Stimulated activated CD4-positive, alpha-beta T cell treated with anti-CD3 and anti-CD28 coated beads, Interleukin-1b, Interleukin-23, amount 100 ng/mL, for 4 hours (primary cell): ENCODE results near the gene SLC49A3.
"Not testable (repeated sequence)": the region's sequence is repeated elsewhere in the genome, so short reads cannot be mapped to it uniquely, and the experiment has no call there.

Source experiments
- DNase-seq, 2 donors: peaks; one replicate each; pipeline ENCODE4 v3.0.0-alpha.2; 2020; ENCODE audit warnings: low read depth in 2 of 2

SLC49A3 gene

DNA sequence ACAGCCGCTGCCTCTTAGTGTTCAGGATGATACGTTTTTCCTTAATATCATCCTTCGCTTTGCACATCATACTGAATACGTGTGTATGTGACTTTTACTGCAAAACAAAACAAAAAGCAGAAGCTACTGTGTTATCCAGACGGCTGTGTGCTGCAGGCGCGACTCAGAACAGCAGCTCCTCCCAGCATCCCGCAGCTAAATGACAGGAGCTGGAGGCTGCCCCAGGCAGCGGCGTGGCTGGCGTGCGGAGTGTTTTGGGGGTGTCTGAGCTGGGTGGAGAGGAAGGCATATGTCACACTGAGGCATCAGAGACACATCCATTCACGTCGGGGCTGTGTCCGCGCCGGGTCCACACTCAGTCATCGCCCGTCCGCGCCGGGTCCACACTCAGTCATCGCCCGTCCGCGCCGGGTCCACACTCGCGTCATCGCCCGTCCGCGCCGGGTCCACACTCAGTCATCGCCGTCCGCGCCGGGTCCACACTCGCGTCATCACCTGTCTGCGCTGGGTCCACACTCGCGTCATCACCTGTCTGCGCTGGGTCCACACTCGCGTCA lies 33.3 kb upstream of the SLC49A3 start:
- no peak for DNase-seq

DNA sequence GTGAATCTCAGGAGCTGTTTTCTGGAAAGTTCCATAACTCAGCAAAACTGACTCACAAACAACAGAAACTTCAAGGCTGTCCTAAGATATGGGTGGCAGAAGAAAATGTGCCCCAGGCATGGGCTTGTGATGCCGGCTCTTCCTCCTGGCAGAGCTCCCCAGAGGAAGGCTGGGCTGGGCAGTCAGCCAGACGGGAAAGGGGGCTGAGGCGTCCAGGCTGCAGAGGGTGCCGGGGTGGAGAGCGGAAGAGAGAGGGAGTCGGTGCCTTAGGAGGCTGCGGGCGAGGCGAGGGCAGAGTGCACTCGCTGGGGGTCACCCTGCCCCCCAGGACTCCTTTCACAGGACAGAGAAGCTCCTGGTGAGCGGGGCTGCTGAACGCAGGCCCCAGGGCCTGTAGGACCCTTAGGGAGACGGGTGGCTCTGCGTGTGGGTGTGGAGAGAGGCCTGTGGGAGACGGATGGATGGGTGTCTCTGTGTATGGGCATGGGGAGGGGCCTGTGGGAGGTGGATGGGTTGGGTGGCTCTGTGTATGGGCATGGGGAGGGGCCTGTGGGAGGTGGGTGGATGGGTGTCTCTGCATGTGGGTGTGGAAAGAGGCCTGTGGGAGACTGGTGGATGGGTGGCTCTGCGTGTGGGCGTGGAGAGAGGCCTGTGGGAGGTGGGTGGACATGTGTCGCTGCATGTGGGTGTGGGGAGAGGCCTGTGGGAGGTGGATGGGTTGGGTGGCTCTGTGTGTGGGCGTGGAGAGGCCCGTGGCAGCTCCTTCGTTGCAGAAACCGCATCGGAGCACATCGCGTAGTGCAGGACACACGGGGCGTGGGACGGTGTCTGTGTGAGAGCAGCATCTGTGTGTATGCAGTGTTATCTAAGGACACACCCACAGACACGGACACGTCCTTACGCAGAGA lies 32.6 kb upstream of the SLC49A3 start:
- no peak for DNase-seq

GRCh38 chr4:720111-720860 lies 31.3 kb upstream of the SLC49A3 start:
- no peak for DNase-seq

DNA sequence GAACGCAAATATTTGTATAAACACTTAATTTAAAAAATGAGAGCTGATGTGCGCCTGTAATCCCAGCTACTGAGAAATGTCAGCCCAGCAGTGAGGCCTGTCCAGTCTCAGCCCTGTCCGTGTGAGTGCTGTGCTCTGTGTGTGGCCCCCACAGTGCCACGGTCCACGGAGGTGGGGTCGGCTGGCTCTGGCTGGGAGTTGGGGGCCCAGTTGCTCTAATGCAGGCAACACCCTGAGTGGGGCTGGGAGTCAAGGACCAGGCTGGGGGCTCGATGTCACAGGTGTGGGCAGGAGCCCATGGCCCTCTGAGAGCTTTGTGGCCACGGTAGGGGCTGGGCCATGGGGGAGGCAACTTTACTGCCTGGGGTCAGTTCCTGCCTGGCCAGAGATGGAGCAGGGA lies 29.5 kb upstream of the SLC49A3 start:
- DNase-seq, result no peak

GRCh38 chr4:717601-718320 lies 28.8 kb upstream of the SLC49A3 start:
- no peak for DNase-seq

GRCh38 chr4:714087-714486 lies 25.1 kb upstream of the SLC49A3 start:
- no peak for DNase-seq

DNA sequence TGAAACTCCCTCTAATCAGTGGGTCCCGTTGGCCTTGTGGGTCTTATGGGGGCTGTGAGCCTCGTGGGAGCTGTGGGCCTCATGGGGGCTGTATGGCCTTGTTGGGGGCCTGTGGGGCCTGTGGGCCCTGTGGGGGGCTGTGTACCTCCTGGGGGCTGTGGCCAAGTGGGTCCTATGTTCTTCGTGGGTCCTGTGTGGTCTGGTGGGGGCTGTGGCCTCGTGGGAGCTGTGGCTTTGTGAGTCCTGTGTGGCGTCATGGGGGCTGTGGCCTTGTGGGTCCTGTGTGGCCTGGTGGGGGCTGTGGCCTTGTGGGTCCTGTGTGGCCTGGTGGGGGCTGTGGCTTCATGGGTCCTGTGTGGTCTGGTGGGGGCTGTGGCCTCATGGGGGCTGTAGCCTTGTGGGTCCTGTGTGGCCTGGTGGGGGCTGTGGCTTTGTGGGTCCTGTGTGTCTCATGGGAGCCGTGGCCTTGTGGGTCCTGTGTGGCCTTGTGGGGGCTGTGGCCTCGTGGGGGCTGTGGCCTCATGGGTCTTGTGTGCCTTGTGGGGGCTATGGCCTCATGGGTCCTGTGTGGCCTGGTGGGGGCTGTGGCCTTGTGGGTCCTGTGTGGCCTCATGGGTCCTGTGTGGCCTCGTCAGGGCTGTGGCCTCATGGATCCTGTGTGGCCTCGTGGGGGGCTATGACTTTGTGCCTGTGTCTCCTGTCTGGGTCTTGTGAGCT lies 24.1 kb upstream of the SLC49A3 start:
- DNase-seq, result no peak

DNA sequence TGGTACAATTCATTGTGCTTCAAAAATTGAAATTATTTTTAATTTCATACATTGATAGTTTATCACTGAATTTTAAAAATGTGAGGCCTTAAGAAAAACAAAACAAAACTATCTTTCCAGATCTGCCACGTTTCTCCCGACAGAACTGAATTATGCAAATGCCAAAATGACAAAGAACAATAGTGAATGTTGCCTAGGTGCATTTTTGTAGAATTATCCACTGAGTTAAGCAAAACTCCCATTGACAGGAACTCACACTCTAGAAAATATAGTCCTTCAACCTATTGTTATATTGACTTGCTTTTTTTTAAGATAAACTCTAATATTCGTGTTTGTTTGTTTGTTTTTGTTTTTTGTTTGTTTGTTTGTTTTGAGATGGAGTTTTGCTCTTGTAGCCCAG lies 23.1 kb upstream of the SLC49A3 start:
- no peak for DNase-seq

DNA sequence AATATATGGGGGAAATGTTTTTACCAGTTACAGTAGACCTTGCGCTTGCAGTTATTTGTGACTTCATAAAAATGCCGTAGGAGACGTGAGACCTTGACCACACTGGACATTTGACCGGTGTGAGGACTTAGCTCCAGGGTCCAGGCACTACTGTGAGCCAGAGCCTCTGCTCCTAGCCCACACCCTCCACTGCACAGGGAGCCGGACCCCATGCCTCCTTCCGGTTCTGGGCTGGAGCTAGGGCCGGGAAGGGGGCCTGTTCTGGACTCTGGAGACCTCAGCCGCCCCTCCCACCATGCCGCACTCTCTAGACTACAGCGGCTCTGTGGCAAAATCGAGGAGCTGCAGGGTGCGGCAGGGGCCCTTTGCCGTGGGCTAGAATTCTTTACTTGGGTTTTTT lies 22.0 kb upstream of the SLC49A3 start:
- DNase-seq, result no peak

- DNase-seq, result no peak
Measured at GRCh38 chr4:710116-710515, 21.2 kb upstream of the SLC49A3 start.

DNA sequence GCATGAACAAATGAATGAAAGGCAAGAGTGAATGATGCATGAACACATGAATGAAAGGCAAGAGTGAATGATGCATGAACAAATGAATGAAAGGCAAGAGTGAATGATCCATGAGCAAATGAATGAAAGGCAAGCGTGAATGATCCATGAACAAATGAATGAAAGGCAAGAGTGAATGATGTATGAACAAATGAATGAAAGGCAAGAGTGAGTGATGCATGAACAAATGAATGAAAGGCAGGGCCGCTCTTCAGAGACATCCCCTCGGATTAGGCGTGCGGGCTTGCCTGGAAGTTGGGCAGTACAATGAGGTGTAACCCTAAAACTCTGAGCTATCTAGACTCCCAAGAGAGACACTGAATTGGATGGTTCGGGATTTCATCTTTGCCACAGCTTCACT lies 20.4 kb upstream of the SLC49A3 start:
- DNase-seq, result no peak

DNA sequence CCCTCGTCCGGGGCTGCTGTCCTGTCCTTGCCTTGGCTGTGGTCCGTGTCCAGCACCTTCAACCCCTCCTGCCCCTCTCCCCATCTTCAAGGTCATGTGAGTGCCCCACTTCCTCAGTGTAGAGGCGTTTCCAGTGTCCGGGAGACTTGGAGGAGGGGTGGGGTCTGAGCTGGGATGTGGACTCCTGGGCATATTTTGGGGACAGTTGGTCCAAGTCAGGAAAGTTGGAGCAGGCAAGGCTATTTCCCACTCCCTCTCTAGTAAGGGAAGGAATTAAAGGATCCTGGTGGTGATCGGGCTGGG lies 19.6 kb upstream of the SLC49A3 start:
- no peak for DNase-seq

GRCh38 chr4:707929-708630 lies 19.1 kb upstream of the SLC49A3 start:
- DNase-seq, result no peak

DNA sequence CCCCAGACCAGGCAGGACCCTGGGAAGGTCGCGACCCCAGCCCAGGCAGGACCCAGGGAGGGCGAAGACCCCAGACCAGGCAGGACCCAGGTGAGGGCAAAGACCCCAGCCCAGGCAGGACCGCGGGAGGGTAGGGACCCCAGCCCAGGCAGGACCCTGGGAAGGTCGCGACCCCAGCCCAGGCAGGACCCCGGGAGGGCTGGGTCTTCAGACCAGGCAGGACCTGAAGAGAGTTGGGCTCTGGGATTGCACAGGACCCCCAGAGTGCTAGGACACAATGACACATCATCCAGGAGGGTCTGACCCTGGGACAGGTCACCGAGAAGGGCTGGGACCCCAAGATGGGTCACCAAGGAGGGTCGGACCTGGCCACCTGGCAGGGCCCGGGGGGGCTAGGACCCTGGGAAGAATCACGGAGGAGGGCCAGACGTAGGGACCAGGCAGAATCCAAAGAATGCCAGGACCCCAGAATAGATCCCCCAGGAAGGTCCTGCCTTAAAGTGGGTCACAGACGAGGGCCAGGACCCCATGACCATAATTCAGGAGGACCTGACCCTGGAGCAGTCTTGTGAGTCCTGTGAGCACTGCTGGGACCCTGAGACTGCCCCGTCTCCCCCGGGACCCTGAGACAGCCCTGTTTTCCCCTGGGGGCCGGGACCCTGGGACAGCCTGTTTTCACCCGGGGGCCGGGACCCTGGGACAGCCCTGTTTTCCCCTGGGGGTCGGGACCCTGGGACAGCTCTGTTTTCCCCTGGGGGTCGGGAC lies 18.1 kb upstream of the SLC49A3 start:
- no peak for DNase-seq

GRCh38 chr4:706083-706633 lies 17.2 kb upstream of the SLC49A3 start:
- not testable (repeated sequence) for DNase-seq

DNA sequence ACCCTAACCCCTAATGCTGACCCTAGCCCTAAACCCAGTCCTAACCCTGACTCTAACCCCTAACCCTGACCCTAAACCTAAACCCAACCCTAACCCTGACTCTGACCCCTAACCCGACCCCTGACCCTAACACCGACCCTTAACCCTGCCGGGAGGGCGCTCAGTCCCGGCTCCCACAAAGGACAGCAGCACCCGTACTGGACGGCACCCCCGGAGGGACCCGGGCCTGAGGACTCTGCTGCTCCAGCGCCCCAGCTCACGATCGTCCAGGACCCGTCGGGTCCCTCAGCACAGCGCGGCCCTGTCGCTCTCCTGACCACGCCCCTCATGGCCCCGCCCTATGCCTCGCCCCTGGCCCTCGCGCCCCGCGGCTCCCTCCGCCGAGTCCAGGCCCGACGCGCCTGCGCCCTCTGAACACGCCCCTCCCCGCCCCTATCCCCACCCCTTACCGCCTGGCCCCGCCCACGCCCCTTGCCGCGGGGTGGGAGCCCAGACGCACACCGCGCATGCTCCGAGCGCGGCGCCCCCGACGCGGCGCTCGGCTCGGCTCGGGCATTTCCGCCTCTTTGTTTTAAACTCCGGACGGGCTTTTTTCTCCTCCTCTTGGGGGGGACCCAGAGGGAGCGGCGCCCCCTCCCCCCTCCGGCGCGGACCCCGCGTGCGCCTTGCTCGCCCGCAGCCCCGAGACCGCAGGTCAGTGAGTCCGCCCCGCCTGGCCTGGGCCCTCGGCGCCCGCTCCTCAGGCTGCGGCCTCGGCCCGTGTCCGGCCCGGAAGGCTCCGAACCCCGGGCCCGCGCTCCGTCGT lies 16.5 kb upstream of the SLC49A3 start, which contains the start of gene PCGF3:
Gene PCGF3 (plus strand): TSS at position 555 of the 805 bp plus-strand sequence. CDS start 27,849 bp downstream, outside the sequence.
- peak; percentile 95 to 99 for DNase-seq

DNA sequence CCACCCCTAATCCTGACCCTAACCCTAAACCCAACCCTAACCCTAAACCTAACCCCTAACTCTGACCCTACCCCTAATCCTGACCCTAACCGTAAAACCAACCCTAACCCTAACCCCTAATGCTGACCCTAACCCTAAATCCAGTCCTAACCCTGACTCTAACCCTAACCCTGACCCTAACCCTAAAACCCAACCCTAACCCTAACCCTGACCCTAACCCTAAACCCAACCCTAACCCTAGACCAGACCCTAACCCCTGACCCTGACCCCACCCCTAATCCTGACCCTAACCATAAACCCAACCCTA lies 16.0 kb upstream of the SLC49A3 start:
- no peak for DNase-seq

GRCh38 chr4:704198-704891 lies 15.4 kb upstream of the SLC49A3 start:
- no peak for DNase-seq
